GM12864 (cell line): Measurements from ENCODE around the gene RNU5D-1.

Experiments used
- DNase-seq: peaks from one replicate; pipeline ENCODE4 v3.0.0-alpha.2; 2011; ENCODE audit warnings: low read depth
- H3K4me3 ChIP-seq: 2 replicates; pipeline ENCODE4 v1.5.1; 2011; ENCODE audit warnings: mild to moderate bottlenecking, low read depth, low read length, control low read depth
- TF ChIP-seq, protein P1 (sequence below): IDR thresholded peaks from 2 replicates; pipeline ENCODE4 v1.5.1; 2011; ENCODE audit warnings: low read depth, mild to moderate bottlenecking, moderate library complexity, low read length, control low read depth, inconsistent platforms; ENCODE audit errors: missing control alignments

RNU5D-1 gene

DNA sequence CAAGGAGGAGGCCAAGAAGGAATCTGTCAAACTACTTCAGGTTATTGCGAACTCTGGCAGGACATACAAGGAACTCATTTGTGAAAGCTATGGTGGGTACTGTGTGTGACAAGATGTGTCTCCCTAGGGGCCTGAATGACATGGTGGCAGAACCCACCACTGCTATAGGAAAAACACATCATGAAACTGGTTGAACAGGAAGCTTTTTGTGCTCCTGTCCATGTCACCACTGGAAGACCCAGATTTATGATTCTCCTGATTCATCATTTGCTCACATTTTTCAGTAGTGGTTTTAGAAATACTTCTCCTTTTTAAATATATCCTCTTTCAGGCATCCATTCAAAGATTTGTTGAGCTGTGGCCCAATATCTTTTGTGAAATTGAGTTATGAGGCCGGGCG lies 32.8 kb downstream of the RNU5D-1 start:
- TF ChIP-seq, protein P1, sequence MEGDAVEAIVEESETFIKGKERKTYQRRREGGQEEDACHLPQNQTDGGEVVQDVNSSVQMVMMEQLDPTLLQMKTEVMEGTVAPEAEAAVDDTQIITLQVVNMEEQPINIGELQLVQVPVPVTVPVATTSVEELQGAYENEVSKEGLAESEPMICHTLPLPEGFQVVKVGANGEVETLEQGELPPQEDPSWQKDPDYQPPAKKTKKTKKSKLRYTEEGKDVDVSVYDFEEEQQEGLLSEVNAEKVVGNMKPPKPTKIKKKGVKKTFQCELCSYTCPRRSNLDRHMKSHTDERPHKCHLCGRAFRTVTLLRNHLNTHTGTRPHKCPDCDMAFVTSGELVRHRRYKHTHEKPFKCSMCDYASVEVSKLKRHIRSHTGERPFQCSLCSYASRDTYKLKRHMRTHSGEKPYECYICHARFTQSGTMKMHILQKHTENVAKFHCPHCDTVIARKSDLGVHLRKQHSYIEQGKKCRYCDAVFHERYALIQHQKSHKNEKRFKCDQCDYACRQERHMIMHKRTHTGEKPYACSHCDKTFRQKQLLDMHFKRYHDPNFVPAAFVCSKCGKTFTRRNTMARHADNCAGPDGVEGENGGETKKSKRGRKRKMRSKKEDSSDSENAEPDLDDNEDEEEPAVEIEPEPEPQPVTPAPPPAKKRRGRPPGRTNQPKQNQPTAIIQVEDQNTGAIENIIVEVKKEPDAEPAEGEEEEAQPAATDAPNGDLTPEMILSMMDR = no peak
- H3K4me3 ChIP-seq = no peak overlapping the region
- DNase-seq = no peak

DNA sequence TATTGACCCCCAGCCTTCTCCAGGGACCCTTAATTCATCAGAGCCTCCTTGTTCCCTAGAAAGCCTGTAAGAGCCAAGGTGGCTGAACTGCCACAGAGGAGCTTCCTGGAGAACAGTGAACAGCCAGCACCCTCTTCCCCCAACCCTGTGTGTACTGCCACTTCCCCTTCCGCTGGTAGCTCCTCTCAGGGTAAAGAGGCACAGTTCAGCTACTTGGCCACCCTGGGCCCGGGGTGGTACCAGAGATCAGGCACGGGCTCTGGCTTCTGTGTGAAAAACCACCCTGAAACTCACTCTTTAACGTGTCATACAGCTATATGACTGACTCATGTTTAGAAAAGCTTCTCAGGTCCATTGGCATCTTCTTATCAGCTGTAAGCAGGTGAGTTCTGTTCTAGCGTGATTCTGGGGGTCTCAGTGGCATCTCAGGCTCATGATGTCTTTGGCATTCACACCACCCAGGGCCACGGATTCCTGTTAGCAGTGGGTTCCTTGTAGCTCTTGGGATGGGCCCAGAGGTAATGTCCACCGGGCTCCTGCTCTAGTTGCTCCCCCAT lies 34.1 kb downstream of the RNU5D-1 start:
- H3K4me3 ChIP-seq = no peak overlapping the region; the same call in 1 of the 2 replicates
- DNase-seq = no peak
- TF ChIP-seq, protein P1 = no peak

DNA sequence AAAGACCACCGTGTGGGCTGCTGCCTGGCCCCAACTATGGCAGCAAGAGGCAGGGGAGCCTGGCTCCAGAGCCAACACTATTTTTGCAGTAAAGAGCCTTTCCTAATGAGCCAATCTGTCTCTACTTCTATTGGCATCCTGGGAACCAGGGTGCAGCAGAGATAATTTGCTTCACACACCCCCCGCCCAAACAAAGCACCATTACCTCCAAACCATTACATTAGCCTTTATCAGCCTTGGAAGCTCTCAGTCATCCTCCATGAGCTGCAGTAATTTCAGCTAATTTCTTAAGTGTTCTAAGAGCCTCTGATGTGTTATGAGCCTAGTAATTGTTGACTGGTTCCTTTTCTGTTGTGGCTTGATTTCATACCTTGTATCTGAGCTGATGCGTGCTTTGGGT lies 34.9 kb downstream of the RNU5D-1 start:
- DNase-seq = no peak
- no peak overlapping the region for H3K4me3 ChIP-seq
- TF ChIP-seq, protein P1 = no peak

DNA sequence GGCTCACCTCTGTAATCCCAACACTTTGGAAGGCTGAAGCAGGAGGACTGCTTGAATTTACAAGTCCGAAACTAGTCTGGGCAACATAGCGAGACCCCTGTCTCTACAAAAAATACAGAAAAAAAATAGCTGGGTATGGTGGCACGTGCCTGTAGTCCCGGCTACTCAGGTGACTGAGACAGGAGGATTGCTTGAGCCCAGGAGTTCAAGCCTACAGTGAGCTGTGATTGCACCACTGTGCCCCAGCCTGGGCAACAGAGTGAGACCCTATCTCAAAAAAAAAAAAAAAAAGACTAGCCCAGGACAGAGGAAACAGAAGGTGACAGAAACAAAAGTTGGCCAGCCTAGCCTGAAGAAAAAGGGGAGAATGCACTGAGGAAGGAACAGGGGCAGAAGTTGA lies 35.3 kb downstream of the RNU5D-1 start:
- TF ChIP-seq, protein P1 = no peak

DNA sequence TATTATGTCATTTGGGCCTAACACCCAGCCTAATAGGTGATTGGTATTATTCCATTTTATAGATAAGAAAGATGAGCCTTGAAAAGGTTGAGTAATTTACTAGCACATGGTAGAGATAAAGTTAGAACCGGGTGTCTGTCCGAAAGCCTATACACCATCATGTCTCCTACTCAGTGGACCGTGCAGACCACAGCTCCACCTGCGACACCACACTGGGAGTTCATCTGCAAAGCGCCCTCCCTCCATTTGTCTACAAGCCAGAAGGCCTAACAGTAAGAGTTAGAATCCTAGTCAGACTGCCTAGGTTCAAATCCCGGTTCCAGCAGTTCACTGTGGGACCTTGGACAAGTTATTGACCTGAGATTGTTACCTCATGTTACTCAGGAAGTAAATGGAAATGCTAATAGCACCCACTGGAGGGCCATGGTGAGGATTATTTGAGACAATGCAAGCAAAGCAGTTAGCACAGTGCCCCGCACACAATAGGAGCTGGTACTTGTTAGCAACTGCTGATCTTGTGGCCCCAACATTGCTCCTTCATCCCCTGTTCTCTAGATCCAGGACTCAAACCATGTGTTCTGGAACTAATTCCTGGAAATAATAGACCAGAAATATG lies 36.0 kb downstream of the RNU5D-1 start:
- no peak overlapping the region for H3K4me3 ChIP-seq
- TF ChIP-seq, protein P1 = no peak
- peak; percentile 85 for DNase-seq

More for the DNA sequence above, 35.3 kb downstream of the RNU5D-1 start:
- H3K4me3 ChIP-seq = no peak overlapping the region
- DNase-seq = no peak

DNA sequence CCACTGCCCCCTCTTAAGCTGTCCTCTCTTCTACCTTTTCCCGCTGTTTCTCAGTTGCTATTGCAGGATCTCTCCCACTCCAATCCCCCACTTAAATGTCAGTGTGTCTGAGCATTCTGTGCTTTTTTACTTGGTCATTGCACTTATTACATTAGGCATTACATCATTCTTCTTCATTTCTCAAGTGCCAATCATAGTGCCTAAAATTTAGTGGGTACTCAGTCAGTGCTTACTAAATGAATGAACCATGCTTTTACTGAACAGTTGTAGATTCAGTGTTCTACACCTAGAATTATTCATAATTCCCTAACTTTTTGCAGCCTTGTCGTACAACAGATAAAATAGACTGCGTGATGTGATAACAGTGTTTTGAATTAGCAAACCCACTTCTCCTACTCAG lies 37.1 kb downstream of the RNU5D-1 start:
- DNase-seq = no peak
- TF ChIP-seq, protein P1 = no peak
- no peak overlapping the region for H3K4me3 ChIP-seq

DNA sequence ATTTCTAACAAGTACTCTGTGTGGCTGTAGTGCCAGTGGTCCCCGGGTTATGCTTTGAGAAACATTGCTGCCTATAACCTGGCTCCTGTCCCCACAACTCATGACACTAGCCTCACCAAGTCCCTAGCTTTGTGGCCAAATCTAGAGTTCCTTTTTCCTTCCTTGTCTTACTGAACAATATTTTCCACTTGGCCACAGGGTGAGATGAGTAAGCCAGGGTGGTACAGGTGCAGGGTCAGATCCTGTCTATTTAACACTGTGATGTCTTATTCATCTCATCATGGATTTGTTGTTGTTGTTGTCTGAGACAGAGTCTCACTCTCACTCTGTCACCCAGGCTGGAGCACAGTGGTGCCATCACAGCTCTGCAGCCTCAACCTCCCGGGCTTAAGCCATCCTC lies 37.8 kb downstream of the RNU5D-1 start:
- DNase-seq = no peak
- TF ChIP-seq, protein P1 = no peak
- H3K4me3 ChIP-seq = no peak overlapping the region
